ENCODE data around the gene ALPG. TPM values are rescaled to one million over a fixed set of nuclear protein-coding genes. Genes with fewer than 3 reads are reported as not detected.

The ALPG gene
- total and polyA plus RNA-seq, 2 of the 13 experiments (the other 11 are each of a cell fraction or from before 2014, with no cell fraction given): not detected

- Histone ChIP-seq H3K9ac (ENCODE audit: insufficient read depth, low read depth, low read length) (no peak overlapping the region), H3K27ac (ENCODE audit: extremely low read length, insufficient read depth, low read length) (no peak overlapping the region), H3K36me3 (replicated peaks in 1 of 2; ENCODE audit: control insufficient read depth in 1 of 2, insufficient read depth in 2 of 2, low read length in 2 of 2) (no peaks in the 10 kb centered on the region), H4K20me1 (ENCODE audit: insufficient read depth, low read length) (no peaks in the 10 kb centered on the region), H3K4me1 (ENCODE audit: insufficient read depth, low read length) (no peaks in the 10 kb centered on the region), H3K4me3 (replicated peaks in 1 of 3; ENCODE audit: insufficient read depth in 1 of 3, low read depth in 2 of 3, low read length in 3 of 3) (peak overlapping the region in 1 of 3 experiments; percentile 48; a peak in 1 of 6 replicates), H2AFZ (ENCODE audit: low read length) (no peak overlapping the region), H3K79me2 (ENCODE audit: insufficient read depth, low read length) (no peaks in the 10 kb centered on the region), H3K4me2 (ENCODE audit: low read depth, low read length) (0 out of 2 replicates have a peak overlapping the region, but pooled peaks have one; percentile 53), H3K27me3 (ENCODE audit: control insufficient read depth in 1 of 2, insufficient read depth in 2 of 2, low read length in 2 of 2) (peaks cover 17 to 67% of the 10 kb centered on the region in 2 experiments), H3K9me3 (ENCODE audit: low read length) (peaks cover 16% of the 10 kb centered on the region)
- BruUV-seq (replicated peaks): no TSS peak
- in situ Hi-C loops (cut with HindIII; ENCODE audit: extremely low pct_ligation_motif_present, low pct_unique_long_range_greater_than_20kb) (no loop called here), intact Hi-C loops (cut with micrococcal nuclease; ENCODE audit: unreplicated experiment) (no loop called here)
- no peak for ATAC-seq
- no peak for DNase-seq (ENCODE audit: low spot score)
- ChIA-PET CTCF (ENCODE audit: low intra/inter-chr PET ratio, low total read pairs) (no interaction called here), POLR2A (no interaction called here)
- 62% methylated on average over 21 of the region's 22 CpGs for WGBS (ENCODE audit: low lambda C conversion rate)
- FAIRE-seq: no peak
- no peak for TF ChIP-seq ZNF746 (CRISPR knock-in tag; IDR thresholded peaks at IDR 0.05)
- TF ChIP-seq ZBTB25 (CRISPR knock-in tag; IDR thresholded peaks at IDR 0.05): no peak
- no peak for TF ChIP-seq TOPORS (CRISPR knock-in tag; IDR thresholded peaks at IDR 0.05)
- TF ChIP-seq FOXK1 (CRISPR knock-in tag; IDR thresholded peaks at IDR 0.05; ENCODE audit: borderline replicate concordance, low read depth): no peak
- no peak for TF ChIP-seq NFE2 (CRISPR knock-in tag; IDR thresholded peaks at IDR 0.05)
- no peak for TF ChIP-seq SRSF9 (IDR thresholded peaks at IDR 0.05; ENCODE audit: borderline replicate concordance, insufficient read depth, low read depth, low read length, poor library complexity, severe bottlenecking)
- no peak for TF ChIP-seq NFKB2 (CRISPR knock-in tag; IDR thresholded peaks at IDR 0.05; ENCODE audit: borderline replicate concordance)
- TF ChIP-seq RNF219 (CRISPR knock-in tag; IDR thresholded peaks at IDR 0.05): no peak
- no peak for TF ChIP-seq POGZ (CRISPR knock-in tag; IDR thresholded peaks at IDR 0.05)
- no peak for TF ChIP-seq ZNF652 (CRISPR knock-in tag; IDR thresholded peaks at IDR 0.05; ENCODE audit: borderline replicate concordance, low read depth)
Measured at GRCh38 chr2:232420073-232420454, 13.4 kb downstream of the ALPG start.

All from HepG2 (cell line).